Measurements from ENCODE around the gene PARP12.

DNA sequence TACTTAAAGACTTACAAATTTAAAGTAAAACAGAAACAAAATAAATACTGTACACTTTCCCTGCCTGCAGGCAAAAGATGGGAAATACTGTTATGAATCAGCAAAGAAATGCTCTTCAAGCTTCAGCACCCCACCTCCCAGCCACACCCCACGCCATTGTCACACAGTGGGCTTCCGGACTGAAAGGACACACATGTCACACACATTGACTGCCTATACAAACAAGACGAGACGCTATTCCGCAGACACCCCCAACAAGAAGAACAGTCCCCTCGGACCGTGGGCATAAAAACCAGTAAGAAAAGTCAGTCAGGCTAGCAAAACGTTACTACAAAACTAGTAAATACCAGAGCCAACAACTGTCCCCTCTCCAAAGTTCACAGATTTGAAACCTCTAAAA, 22.2 kb upstream of the PARP12 start:
- TF ChIP-seq EP300 (IDR thresholded peaks at IDR 0.05), result no peak
- TF ChIP-seq, protein P1, sequence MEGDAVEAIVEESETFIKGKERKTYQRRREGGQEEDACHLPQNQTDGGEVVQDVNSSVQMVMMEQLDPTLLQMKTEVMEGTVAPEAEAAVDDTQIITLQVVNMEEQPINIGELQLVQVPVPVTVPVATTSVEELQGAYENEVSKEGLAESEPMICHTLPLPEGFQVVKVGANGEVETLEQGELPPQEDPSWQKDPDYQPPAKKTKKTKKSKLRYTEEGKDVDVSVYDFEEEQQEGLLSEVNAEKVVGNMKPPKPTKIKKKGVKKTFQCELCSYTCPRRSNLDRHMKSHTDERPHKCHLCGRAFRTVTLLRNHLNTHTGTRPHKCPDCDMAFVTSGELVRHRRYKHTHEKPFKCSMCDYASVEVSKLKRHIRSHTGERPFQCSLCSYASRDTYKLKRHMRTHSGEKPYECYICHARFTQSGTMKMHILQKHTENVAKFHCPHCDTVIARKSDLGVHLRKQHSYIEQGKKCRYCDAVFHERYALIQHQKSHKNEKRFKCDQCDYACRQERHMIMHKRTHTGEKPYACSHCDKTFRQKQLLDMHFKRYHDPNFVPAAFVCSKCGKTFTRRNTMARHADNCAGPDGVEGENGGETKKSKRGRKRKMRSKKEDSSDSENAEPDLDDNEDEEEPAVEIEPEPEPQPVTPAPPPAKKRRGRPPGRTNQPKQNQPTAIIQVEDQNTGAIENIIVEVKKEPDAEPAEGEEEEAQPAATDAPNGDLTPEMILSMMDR (IDR thresholded peaks at IDR 0.05), result no peak
